SHP77 (cell line): ENCODE results near the gene CATSPER3.
A peak's percentile ranks its signal among the peaks of the same experiment; 100 is the strongest.

ENCODE experiments used
- DNase-seq, 2 experiments: peaks; one replicate each; lab custom pipeline; 2025; lab: John Stamatoyannopoulos, UW

CATSPER3 gene

GRCh38 chr5:135030123-135030955 is 62.6 kb downstream of the CATSPER3 start:
- DNase-seq, result no peak

DNA sequence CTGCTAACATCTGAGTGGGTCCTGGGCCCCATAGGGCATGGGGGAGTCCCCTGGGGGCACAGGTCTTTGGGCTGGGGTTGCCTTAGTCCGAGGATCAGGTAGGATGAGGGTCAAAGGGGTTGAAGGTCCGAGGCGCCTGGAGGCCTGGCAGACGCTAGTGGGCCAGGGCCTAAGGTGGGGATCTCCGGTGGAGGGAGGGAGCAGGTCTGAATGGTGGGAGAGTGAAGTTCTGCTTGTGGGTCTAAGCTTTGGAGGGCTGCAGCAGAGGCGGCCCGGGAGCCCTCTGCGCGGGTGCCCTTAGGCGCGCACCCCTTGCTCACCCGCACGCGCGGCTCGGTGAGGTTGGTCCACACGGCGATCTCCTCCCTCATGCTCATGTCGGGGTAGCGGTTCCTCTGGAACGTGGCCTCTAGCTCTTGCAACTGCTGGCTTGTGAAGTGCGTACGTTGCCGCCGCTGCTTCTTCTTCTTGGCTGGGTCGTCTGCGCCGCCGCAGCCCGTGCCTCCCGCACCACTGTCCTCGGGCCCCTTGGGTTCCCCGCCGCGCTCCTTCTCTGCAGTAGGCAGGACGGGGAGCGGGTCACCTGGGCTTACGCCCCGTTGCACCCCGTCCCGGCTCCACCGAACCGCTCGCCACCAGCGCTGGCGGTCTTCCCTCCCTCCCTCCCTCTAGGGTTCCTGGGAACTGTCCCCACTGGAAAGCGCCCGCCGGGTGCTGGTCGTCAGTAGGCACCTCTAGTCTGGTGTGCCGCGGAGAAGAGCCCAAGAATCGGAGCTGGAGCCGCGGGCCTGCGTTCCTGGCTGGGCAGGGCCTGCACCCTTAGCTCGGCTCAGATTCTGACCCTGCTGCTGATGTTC is 63.5 kb downstream of the CATSPER3 start:
- no peak for DNase-seq

DNA sequence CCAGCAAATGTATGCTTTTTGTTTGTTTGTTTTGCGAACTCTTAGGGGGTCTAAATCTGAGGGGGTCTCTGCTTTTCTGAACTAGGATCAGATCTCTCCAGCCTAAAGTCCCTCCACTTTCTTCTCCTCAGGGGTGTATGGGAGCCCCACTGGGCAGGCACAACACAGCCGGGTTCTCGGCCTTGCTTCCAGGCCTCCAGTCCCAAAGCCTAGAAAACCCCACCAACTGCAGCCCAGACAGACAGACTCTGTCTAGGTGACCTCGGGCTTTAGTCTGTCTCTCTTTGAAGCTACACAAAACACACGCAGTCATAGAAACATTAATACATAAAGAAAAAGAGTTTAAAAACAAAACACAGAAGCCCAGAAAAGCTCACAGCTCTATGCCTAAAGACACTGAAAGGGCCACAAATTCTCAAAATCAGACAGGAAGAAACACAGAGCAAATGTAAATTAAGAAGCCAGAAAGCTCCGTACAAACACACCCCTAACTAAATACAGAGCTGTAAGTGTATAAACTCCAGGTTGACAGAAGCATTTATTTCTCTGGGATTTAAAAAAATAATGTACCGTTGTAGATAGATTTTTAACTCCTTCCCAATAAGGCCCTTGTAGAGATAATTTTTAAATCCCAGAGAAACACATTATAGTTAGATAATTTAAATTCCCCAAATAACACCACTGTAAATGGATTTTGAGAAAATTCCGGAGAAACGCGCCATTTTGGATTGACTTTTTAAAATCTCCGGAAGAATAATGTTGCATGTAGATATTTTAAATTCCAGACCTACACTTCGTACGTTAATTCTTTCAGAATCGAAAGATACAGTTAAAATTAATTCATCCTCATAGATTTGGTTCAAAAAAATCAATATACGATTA is 64.3 kb downstream of the CATSPER3 start:
- DNase-seq, result no peak

- DNase-seq, result no peak
Observed at GRCh38 chr5:135032695-135032998, 64.9 kb downstream of the CATSPER3 start.

GRCh38 chr5:135032999-135033861 is 65.5 kb downstream of the CATSPER3 start:
- DNase-seq, result no peak

GRCh38 chr5:135033901-135034235 is 66.2 kb downstream of the CATSPER3 start, which contains the start of gene PITX1:
Gene PITX1 (minus strand): TSS chr5:135034228. CDS start chr5:135033881, 347 bp downstream.
- DNase-seq, result no peak

GRCh38 chr5:135034236-135034962 is 66.7 kb downstream of the CATSPER3 start:
- peak; percentile 69 to 76 for DNase-seq

DNA sequence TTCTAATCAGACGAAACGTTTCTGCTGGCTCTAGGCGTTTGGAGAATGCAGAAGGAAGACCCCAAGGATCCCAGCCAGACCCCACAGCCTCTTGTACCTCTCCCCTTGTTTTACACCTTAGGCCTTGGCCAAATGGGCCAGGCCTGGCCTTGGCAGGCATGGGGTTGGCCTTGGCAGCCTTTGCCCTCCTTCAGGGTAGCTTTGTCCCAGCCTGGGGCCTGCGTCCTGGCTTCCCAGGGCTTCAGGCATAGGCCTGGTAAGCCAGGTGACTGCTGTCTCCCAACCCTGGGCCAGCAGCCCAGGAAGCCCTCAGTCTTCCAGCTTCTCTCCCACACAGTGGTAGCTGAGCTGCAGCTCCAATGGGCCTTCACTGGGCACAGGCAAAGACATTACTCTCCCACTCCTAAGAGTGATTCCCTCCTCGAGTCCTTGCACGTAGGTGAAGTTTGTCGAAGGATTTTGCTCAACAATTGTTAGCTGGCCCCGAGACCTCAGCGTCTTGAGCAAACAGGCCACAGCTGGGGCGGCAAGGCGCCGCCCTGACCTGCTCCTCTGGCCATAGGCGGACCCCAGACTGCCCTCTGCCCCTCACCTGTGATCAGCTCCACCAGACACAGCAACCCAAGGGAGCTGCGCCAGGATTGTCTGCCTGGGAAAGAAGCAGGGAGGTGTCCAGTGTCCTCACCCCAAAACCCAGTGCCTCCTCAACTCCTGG is 67.4 kb downstream of the CATSPER3 start:
- DNase-seq, result peak in 1 of 2 experiments; percentile 28

DNA sequence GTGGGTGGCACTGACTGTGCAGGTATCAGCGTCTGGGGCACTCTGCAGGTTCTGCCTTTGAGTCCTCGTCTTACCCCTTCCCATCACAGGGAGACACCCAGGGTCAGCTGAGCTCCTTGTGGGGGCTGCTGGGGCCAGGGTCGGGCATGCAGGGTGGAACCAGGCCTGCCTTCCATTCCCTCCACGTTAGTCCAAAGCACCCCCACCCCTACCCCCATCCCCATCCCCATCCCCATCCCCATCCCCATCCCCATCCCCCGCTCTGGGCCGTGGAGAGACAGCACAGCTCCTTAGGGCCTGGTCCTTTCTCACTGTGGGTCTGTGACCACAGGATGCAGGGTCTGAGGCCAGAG is 67.9 kb downstream of the CATSPER3 start:
- DNase-seq, result no peak

- DNase-seq, result no peak
Observed at GRCh38 chr5:135036405-135036804, 68.7 kb downstream of the CATSPER3 start.

DNA sequence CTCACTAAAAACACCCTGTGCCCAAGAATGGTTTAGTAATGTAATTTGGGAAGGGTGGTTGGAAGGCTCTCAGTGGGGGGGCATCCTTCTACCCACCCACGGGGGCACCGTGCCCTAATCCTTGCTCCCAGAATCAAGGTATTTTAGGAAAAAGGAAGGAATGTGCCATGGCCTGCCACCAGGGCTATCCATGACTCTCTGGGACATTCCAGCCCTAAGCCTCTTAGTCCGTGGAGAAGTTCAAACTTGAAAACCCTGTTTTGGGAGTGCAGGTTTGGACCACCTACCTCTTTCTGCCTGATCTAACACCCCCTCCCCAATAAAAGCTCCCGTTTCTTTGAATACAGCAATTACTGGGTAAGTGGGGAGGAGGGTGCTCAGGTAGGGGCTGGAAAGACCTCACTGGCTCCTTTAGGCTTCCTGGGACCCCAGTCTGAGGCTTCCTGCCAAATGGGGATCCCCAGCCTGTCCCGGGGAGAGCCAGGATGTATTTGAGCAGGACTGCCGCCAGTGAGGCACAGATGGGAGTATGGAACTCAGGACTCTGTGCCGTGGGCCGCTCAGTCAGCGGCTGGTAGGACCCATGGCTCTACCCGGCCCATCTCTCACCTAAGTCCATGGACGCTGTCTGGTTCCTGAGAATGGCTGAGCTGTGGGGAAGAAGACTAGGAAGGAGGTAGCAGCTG is 70.0 kb downstream of the CATSPER3 start:
- no peak for DNase-seq

DNA sequence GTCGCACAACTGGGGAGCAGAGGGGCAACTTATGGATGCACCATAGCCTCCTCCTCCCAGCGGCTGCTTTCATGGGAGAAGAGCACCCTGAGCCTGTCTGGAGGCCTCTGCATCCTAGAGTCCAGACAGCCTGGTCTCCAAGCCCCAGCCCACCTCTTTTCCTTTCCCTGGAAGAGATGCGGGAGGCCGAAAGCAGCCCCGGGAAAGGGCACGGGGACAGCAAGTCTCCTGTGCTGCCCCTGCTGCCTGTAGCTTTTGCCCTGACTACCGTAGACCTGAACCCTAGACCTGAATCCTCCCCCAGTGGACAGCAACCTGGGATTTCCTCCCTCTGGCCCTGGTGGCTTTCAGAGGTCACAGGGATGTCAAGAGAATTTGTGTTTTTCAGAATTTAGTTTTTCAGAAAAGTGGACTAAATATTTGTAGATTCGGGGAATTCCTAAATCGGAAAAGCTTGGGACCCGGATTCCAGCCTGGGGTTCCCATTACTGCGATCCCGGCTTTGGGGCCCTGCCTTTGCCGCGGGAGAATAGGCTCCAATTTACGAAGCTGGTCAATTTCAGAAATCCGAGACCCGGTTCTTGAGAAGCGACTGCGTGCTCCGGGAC is 70.6 kb downstream of the CATSPER3 start:
- no peak for DNase-seq

DNA sequence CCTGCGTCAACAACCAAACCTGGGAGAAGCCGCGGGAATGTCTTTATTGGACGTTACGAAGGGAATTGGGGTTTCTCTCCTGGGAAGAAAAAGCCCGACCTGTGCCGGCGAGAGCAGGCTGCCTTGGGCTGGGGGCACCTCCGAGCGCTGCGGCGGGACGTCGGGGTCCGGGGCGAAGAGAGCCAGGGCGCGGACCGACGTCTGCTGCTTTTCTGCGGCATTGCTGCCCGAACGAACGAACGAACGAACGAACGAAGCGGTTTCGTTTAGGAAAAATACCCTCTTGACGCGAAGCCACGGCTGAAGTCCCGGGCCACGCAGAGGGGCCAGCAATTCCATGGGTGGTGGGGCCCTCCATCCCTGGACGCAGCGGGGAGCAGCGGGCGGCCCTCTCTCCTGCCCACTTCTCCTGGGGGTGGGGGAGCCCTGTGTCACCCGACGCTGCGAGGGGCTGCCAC is 71.1 kb downstream of the CATSPER3 start:
- DNase-seq, result no peak

- no peak for DNase-seq
Observed at GRCh38 chr5:135039271-135040033, 71.7 kb downstream of the CATSPER3 start.

- DNase-seq, result no peak
Observed at GRCh38 chr5:135040034-135040332, 72.3 kb downstream of the CATSPER3 start.

DNA sequence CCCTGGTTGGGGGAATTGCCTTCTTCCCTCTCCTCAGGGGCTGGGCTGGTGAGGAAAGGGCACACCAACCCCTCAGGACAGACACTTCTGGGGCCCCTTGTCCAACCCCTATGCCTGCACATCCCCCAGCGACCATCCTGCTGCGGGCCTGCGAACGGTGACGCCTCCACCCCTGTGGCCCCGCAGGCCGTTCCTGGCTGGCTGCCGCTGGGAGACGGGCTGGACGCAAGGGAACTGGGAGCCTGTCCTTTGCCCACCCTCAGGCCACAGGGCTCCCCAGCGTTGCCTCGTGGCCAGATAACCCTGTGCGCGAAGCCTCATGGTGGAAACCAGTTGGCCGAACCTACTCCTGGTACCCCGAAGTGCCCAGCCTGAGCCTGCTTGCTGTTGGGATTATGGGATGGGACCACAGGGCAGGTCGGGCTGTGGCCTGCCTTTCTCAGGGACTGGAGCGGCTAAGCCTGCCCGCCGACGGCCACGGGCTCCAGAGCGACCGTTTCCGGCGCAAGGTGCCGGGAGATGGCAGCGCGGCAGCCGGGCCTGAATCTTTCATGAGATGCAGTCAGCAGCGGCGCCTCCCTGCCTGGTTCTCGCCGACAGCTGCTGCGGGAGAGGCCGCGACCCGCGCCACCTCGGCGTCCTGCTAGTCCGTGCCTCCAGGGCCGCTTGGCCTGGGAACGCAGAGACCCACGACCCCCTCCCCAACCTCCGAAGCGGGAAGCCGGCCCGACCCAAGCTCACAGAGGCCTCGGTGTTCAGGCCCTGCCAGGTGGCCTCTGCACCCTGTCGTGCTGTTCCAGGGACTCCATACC is 72.8 kb downstream of the CATSPER3 start:
- DNase-seq, result no peak

- DNase-seq, result no peak
Observed at GRCh38 chr5:135041145-135041587, 73.5 kb downstream of the CATSPER3 start.
